Measurements from ENCODE around the gene DIP2A.

Gene DIP2A

DNA sequence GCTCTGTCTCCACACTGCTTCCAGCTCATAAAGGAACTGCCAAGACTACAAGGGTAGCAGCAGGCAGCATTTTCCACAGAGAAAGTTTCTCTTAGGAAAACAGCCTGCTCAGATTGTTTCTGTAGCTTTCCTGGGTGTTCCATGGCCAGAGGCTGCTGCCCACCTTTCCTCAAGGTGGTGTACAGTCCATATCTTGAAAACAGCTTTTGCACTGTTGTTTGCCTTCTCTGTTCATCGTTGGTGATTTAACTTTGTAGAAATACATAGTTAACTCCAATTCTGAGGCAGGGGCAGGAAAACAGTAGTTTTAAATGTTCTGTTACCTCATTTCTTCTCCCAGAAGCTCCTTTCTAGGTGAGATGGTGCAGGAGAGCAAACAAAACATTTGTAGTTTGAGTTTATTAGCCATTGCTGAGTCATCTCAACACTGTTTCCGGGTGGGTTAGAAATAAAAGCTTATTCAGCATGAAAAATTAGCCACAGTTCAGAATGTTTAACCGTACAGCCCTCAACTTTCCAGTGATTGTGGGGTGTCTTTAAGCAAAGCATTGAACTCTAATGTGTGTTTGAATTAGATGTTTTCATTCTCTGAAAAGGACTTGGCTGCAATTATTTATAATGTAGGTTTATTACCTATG is 41.7 kb downstream of the DIP2A start:
- peak overlapping the region; percentile 65 for H3K4me3 ChIP-seq
- peak overlapping the region; percentile 90 for H3K27ac ChIP-seq
- H3K9me3 ChIP-seq (ENCODE audit: low read depth, low read length) = no peaks in the 10 kb centered on the region
- peak; percentile 48 for DNase-seq (ENCODE audit: low read depth, low spot score)
- peak overlapping the region; percentile 33 for H3K9ac ChIP-seq (ENCODE audit: insufficient read length)
- peaks cover 31% of the 10 kb centered on the region for H3K36me3 ChIP-seq (ENCODE audit: insufficient read depth, low read length)
- TF ChIP-seq FOXP2 (optimal IDR thresholded peaks at IDR 0.05; ENCODE audit: control extremely low read depth, extremely low read length, insufficient read depth) (no peak), EZH2 (IDR thresholded peaks at IDR 0.05) (no peak), POLR2AphosphoS5 (IDR thresholded peaks at IDR 0.05; ENCODE audit: borderline replicate concordance, low read depth, low read length) (no peak)

DNA sequence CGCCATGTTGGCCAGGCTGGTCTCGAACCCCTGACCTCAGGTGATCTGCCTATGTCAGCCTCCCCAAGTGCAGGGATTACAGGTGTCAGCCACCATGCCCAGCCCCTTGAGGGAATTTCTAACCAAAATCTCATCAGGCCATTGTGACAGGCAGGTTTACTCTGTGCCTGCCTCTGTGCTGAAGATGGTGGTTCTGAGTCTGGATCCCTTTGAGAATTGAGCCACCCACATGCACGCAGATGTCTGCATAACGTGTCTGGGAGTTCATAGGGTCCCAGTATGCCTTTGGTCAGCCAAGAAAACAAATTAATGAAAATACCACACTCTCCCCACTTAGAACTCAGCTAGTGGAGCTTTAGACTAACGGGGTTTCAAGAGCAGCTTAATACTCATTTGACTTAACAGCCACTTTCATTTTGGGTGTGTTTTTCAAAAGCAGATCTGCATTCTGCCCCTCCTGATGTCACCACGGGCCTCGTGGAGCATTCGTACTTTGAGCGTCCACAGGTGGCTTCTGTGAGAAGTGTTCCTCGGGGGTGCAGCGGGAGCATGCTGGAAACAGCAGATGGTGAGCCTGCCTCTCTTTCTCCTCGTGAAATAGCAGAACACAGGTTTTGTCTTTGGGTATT is 45.3 kb downstream of the DIP2A start:
- TF ChIP-seq FOXP2 (optimal IDR thresholded peaks at IDR 0.05; ENCODE audit: control extremely low read depth, extremely low read length, insufficient read depth) = no peak
- no peak for TF ChIP-seq POLR2AphosphoS5 (IDR thresholded peaks at IDR 0.05; ENCODE audit: borderline replicate concordance, low read depth, low read length)
- no peak for TF ChIP-seq EZH2 (IDR thresholded peaks at IDR 0.05)
- H3K9ac ChIP-seq (ENCODE audit: insufficient read length) = no peak overlapping the region
- no peaks in the 10 kb centered on the region for H3K9me3 ChIP-seq (ENCODE audit: low read depth, low read length)
- no peak overlapping the region for H3K4me3 ChIP-seq
- H3K27ac ChIP-seq = 0 out of 2 replicates have a peak overlapping the region, but pooled peaks have one; percentile 2
- peaks cover 11% of the 10 kb centered on the region for H3K36me3 ChIP-seq (ENCODE audit: insufficient read depth, low read length)
- DNase-seq (ENCODE audit: low read depth, low spot score) = no peak

DNA sequence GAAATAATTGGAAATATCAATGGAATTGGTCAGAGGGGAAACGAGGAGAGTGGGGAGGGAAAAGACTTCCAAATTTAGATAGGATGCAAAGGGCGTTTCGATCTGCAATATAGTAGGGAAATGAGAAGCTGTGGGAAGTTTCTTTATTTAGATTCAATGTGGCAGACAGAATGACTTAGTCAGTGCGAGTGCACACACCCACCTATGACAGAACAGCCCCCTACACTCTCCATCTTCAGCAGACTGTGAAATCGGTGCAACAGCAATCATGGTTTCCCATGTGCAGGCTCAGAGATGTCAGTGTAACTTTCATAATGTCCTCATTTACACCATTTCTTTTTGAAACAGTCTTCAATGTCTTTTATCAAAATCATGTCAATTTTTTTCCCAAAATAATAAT is 46.0 kb downstream of the DIP2A start:
- H3K27ac ChIP-seq = no peak overlapping the region
- no peak for DNase-seq (ENCODE audit: low read depth, low spot score)
- no peak overlapping the region for H3K4me3 ChIP-seq
- peaks cover 7% of the 10 kb centered on the region; the same call in 1 of the 2 replicates for H3K36me3 ChIP-seq (ENCODE audit: insufficient read depth, low read length)
- no peak overlapping the region for H3K9ac ChIP-seq (ENCODE audit: insufficient read length)
- H3K9me3 ChIP-seq (ENCODE audit: low read depth, low read length) = no peaks in the 10 kb centered on the region
- TF ChIP-seq FOXP2 (optimal IDR thresholded peaks at IDR 0.05; ENCODE audit: control extremely low read depth, extremely low read length, insufficient read depth) (no peak), POLR2AphosphoS5 (IDR thresholded peaks at IDR 0.05; ENCODE audit: borderline replicate concordance, low read depth, low read length) (no peak), EZH2 (IDR thresholded peaks at IDR 0.05) (no peak)

DNA sequence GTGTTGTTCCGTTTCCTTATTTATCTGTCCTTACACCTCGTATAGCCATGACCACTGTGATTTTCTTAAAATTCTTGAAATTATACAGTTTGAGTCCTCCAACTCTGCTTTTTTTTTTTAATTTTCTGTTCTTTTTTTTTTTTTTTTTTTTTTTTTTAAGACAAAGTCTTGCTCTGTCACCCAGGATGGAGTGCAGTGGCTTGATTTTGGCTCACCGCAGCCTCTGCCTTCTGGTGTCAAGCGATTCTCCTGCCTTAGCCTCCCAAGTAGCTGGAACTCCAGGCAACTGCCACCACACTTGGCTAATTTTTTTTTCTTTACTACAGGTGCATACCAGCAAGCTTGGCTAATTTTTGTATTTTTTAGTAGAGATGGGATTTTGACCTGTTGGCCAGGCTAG is 48.9 kb downstream of the DIP2A start:
- DNase-seq (ENCODE audit: low read depth, low spot score) = no peak
- peaks cover 24% of the 10 kb centered on the region for H3K36me3 ChIP-seq (ENCODE audit: insufficient read depth, low read length)
- no peaks in the 10 kb centered on the region for H3K9me3 ChIP-seq (ENCODE audit: low read depth, low read length)
- no peak overlapping the region for H3K27ac ChIP-seq
- H3K9ac ChIP-seq (ENCODE audit: insufficient read length) = no peak overlapping the region
- H3K4me3 ChIP-seq = no peak overlapping the region
- TF ChIP-seq EZH2 (IDR thresholded peaks at IDR 0.05) (no peak), FOXP2 (optimal IDR thresholded peaks at IDR 0.05; ENCODE audit: control extremely low read depth, extremely low read length, insufficient read depth) (no peak), POLR2AphosphoS5 (IDR thresholded peaks at IDR 0.05; ENCODE audit: borderline replicate concordance, low read depth, low read length) (no peak)

DNA sequence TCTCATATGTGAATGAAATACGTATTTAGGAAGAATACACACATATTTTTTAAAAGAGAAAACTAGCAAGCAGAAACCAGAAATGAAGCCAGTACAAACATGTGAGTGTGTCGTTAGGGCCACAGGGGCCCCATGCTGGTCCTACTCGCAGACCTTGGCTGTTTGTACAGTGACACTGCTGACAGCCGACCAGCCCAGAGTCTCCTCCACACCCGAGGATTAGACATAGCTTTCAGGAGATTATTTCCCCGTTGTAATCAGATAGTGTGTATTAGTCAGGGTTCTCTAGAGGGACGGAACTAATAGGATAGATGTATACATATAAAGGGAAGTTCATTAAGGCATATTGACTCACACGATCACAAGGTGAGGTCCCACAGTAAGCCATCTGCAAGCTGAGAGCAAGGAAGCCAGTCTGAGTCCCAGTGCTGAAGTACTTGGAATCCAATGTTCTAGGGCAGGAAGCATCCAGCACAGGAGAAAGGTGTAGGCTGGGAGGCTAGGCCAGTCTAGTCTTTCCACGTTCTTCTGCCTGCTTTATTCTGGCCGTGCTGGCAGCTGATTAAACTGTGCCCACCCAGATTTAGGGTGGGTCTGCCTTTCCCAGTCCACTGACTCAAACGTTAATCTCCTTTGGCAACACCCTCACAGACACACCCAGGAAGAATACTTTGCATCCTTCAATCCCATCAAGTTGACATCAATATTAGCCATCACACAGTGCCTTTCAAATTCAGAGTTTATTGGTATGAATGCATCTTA is 51.2 kb downstream of the DIP2A start:
- no peak for DNase-seq (ENCODE audit: low read depth, low spot score)
- no peak overlapping the region for H3K9ac ChIP-seq (ENCODE audit: insufficient read length)
- TF ChIP-seq POLR2AphosphoS5 (IDR thresholded peaks at IDR 0.05; ENCODE audit: borderline replicate concordance, low read depth, low read length) = no peak
- TF ChIP-seq EZH2 (IDR thresholded peaks at IDR 0.05) = no peak
- no peak for TF ChIP-seq FOXP2 (optimal IDR thresholded peaks at IDR 0.05; ENCODE audit: control extremely low read depth, extremely low read length, insufficient read depth)
- no peak overlapping the region for H3K4me3 ChIP-seq
- H3K9me3 ChIP-seq (ENCODE audit: low read depth, low read length) = no peaks in the 10 kb centered on the region
- no peak overlapping the region for H3K27ac ChIP-seq
- peaks cover 22% of the 10 kb centered on the region for H3K36me3 ChIP-seq (ENCODE audit: insufficient read depth, low read length)

DNA sequence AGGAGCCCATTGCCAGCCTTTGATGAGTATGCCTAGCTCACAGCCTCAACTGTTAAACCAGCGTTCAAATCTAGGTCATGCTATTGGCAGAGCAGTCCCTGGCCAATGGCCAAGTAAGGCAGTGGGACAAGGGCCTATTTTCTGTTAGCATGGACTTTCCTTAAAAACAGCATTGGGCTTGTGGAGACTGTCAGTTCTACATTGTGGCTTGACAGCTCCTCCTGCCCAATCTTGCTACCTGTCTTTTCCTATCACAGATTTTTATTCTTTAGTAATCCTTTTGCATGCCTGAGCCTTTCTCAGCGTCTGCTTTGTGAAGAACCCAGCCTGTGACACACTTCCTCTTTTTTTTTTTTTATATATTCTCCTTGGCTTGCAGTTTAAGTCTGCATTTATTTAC is 56.4 kb downstream of the DIP2A start:
- Histone ChIP-seq H3K9ac (ENCODE audit: insufficient read length) (no peak overlapping the region), H3K9me3 (ENCODE audit: low read depth, low read length) (0 out of 2 replicates have a peak, but pooled peaks cover 3% of the 10 kb centered on the region), H3K36me3 (ENCODE audit: insufficient read depth, low read length) (peaks cover 39% of the 10 kb centered on the region), H3K4me3 (no peak overlapping the region), H3K27ac (no peak overlapping the region)
- DNase-seq (ENCODE audit: low read depth, low spot score) = no peak
- no peak for TF ChIP-seq FOXP2 (optimal IDR thresholded peaks at IDR 0.05; ENCODE audit: control extremely low read depth, extremely low read length, insufficient read depth)
- no peak for TF ChIP-seq EZH2 (IDR thresholded peaks at IDR 0.05)
- no peak for TF ChIP-seq POLR2AphosphoS5 (IDR thresholded peaks at IDR 0.05; ENCODE audit: borderline replicate concordance, low read depth, low read length)

DNA sequence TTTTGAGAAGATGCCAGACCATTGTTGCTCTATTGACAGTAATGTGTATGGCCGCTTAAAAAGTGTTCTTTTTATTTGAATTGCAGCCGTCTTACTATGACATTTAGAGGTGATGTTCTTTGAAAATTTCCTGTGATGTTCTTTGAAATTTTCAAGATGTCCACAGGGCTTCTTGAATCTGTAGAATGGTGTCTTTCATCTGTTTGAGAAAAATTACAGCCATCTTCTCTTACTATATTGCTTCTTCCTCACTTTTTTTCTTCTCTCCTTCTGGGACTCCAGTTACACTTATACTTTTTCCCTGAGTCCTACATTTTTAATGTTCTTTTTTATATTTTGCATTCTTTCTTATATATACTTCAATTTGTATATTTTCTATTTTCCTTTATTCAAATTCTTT is 57.4 kb downstream of the DIP2A start:
- Histone ChIP-seq H3K36me3 (ENCODE audit: insufficient read depth, low read length) (peaks cover 39% of the 10 kb centered on the region), H3K4me3 (no peak overlapping the region), H3K9ac (ENCODE audit: insufficient read length) (no peak overlapping the region), H3K27ac (no peak overlapping the region), H3K9me3 (ENCODE audit: low read depth, low read length) (0 out of 2 replicates have a peak, but pooled peaks cover 3% of the 10 kb centered on the region)
- TF ChIP-seq POLR2AphosphoS5 (IDR thresholded peaks at IDR 0.05; ENCODE audit: borderline replicate concordance, low read depth, low read length) (no peak), FOXP2 (optimal IDR thresholded peaks at IDR 0.05; ENCODE audit: control extremely low read depth, extremely low read length, insufficient read depth) (no peak), EZH2 (IDR thresholded peaks at IDR 0.05) (no peak)
- no peak for DNase-seq (ENCODE audit: low read depth, low spot score)

DNA sequence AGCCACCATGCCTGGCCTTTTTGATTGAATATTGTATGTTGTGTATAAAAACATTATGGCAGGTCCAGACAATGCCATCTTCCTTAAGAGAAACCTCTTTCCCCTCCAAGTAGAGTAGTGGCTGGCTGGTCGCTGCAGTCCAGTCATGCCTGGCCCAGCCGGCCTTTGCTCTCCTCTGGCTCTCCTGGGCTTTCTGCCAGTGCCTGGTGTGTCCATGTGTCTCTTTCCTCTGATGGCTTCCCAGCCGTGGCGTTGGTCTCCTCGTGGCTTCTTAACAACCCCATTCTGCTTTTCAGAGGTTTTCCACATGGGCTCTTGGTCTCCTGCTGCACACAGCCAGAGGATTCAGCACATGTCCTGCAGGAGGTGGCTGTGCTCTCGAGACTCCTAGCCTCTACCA is 58.7 kb downstream of the DIP2A start:
- Histone ChIP-seq H3K4me3 (no peak overlapping the region), H3K36me3 (ENCODE audit: insufficient read depth, low read length) (peaks cover 27% of the 10 kb centered on the region), H3K9me3 (ENCODE audit: low read depth, low read length) (0 out of 2 replicates have a peak, but pooled peaks cover 3% of the 10 kb centered on the region), H3K27ac (no peak overlapping the region), H3K9ac (ENCODE audit: insufficient read length) (no peak overlapping the region)
- DNase-seq (ENCODE audit: low read depth, low spot score) = no peak
- TF ChIP-seq FOXP2 (optimal IDR thresholded peaks at IDR 0.05; ENCODE audit: control extremely low read depth, extremely low read length, insufficient read depth) = no peak
- no peak for TF ChIP-seq EZH2 (IDR thresholded peaks at IDR 0.05)
- no peak for TF ChIP-seq POLR2AphosphoS5 (IDR thresholded peaks at IDR 0.05; ENCODE audit: borderline replicate concordance, low read depth, low read length)
